GM18868 (cell line): ENCODE measurements around the gene MYO16.

Experiments
- ATAC-seq: cut with Tn5 transposase; IDR thresholded peaks from one replicate; pipeline ENCODE4 v1.9.1; 2021; ENCODE audit warnings: mild to moderate bottlenecking, moderate library complexity; ENCODE audit not compliant: unreplicated experiment

MYO16 gene

GRCh38 chr13:108629181-108629752, at the start of gene MYO16:
MYO16 (plus strand) TSS chr13:108629611; CDS start chr13:108629845, 234 bp downstream.
- ATAC-seq: no peak

GRCh38 chr13:108586826-108587225, 42.6 kb upstream of the MYO16 start:
- ATAC-seq: no peak

- ATAC-seq: no peak
Measured at GRCh38 chr13:108588516-108588915, 40.9 kb upstream of the MYO16 start.

- no peak for ATAC-seq
Measured at GRCh38 chr13:108594153-108594552, 35.3 kb upstream of the MYO16 start.

- no peak for ATAC-seq
Measured at GRCh38 chr13:108595436-108596274, 33.8 kb upstream of the MYO16 start.

GRCh38 chr13:108597943-108598342, 31.5 kb upstream of the MYO16 start:
- ATAC-seq: no peak

GRCh38 chr13:108606424-108606823, 23.0 kb upstream of the MYO16 start:
- no peak for ATAC-seq

- ATAC-seq: peak; percentile 70
Measured at GRCh38 chr13:108609353-108609752, 20.1 kb upstream of the MYO16 start.

- ATAC-seq: no peak
Measured at GRCh38 chr13:108610507-108610906, 18.9 kb upstream of the MYO16 start.

GRCh38 chr13:108615241-108615640, 14.2 kb upstream of the MYO16 start:
- ATAC-seq: no peak

GRCh38 chr13:108618233-108618632, 11.2 kb upstream of the MYO16 start:
- no peak for ATAC-seq

- no peak for ATAC-seq
Measured at GRCh38 chr13:108621462-108621861, 7.9 kb upstream of the MYO16 start.

- ATAC-seq: no peak
Measured at GRCh38 chr13:108624108-108624507, 5.3 kb upstream of the MYO16 start.

GRCh38 chr13:108624979-108625378, 4.4 kb upstream of the MYO16 start:
- no peak for ATAC-seq

GRCh38 chr13:108629988-108630387, 577 bp downstream of the MYO16 start:
- ATAC-seq: no peak

GRCh38 chr13:108632649-108633167, 3.3 kb downstream of the MYO16 start:
- ATAC-seq: no peak

- no peak for ATAC-seq
Measured at GRCh38 chr13:108638901-108639300, 9.5 kb downstream of the MYO16 start.

GRCh38 chr13:108643646-108644353, 14.4 kb downstream of the MYO16 start:
- ATAC-seq: no peak

- no peak for ATAC-seq
Measured at GRCh38 chr13:108645376-108645775, 16.0 kb downstream of the MYO16 start.

- ATAC-seq: no peak
Measured at GRCh38 chr13:108650271-108650670, 20.9 kb downstream of the MYO16 start.

- ATAC-seq: no peak
Measured at GRCh38 chr13:108656742-108657141, 27.3 kb downstream of the MYO16 start.

GRCh38 chr13:108657519-108657918, 28.1 kb downstream of the MYO16 start:
- ATAC-seq: no peak
